T-helper 2 cell treated with Interferon-gamma antibody and Interleukin-4, amounts not matched to agents 5 μg/mL and 100 μg/mL, for 36 hours (primary cell): ENCODE results near the gene DOK7.

Experiments used
- DNase-seq: peaks from one replicate; pipeline ENCODE4 v3.0.0; 2021; ENCODE audit warnings: low spot score
- H3K27ac Mint-ChIP-seq: one replicate; pipeline ENCODE4 v1.8.0; 2021; ENCODE audit warnings: mild to moderate bottlenecking, mixed read lengths
- H3K27me3 Mint-ChIP-seq: one replicate; pipeline ENCODE4 v1.8.0; 2021; ENCODE audit warnings: low read depth, mixed read lengths
- H3K36me3 Mint-ChIP-seq: one replicate; pipeline ENCODE4 v1.8.0; 2021; ENCODE audit warnings: low read depth, mixed read lengths
- H3K4me1 Mint-ChIP-seq: one replicate; pipeline ENCODE4 v1.8.0; 2021; ENCODE audit warnings: low read depth, mixed read lengths
- H3K4me3 Mint-ChIP-seq: one replicate; pipeline ENCODE4 v1.8.0; 2022; ENCODE audit warnings: mild to moderate bottlenecking, moderate library complexity, mixed read lengths
- H3K9me3 Mint-ChIP-seq: one replicate; pipeline ENCODE4 v1.8.0; 2021; ENCODE audit warnings: mixed read lengths

Gene DOK7

DNA sequence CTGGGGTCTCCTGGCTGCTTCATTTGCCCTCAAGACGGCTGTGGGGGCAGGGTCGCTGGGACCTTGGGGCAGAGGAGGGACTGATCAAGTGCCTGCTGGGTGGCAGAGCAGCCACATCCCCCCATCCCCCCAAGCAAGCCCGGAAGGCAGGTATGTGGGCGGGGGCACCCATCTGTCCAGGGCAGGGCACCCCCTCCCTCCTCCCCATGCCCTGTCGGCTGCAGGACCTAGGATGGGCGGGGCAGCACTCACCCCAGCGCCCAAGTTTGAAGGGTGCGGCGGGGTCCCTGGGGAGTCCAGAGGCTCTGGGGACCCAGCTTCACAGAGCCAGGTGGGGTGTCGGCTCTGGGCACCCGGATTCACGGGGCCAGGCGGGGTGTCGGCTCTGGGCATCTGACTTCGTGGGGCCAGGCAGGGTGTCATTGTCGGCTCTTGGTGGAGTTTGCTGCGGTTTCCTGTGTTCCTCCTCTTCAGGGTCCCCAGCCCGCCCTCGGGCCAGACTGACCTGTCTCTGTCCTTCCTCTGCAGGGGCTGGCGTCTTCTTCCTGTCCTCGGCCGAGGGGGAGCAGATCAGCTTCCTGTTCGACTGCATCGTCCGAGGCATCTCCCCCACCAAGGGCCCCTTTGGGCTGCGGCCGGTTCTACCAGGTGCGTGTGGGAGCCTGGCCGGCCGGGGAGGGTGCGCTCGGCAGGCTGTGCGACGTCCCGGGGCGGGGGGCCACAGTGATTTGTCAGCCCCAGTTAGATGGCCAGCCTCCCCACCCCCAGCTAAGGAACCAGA is 22.1 kb downstream of the DOK7 start:
- H3K9me3 Mint-ChIP-seq = no peaks in the 10 kb centered on the region
- peaks cover 15% of the 10 kb centered on the region for H3K27me3 Mint-ChIP-seq
- DNase-seq = no peak
- H3K27ac Mint-ChIP-seq = no peak overlapping the region
- no peaks in the 10 kb centered on the region for H3K4me1 Mint-ChIP-seq
- no peak overlapping the region for H3K4me3 Mint-ChIP-seq
- H3K36me3 Mint-ChIP-seq = no peaks in the 10 kb centered on the region

- no peak overlapping the region for H3K27ac Mint-ChIP-seq
- H3K9me3 Mint-ChIP-seq = no peaks in the 10 kb centered on the region
- H3K4me3 Mint-ChIP-seq = no peak overlapping the region
- H3K27me3 Mint-ChIP-seq = peaks cover 14% of the 10 kb centered on the region
- DNase-seq = no peak
- H3K4me1 Mint-ChIP-seq = no peaks in the 10 kb centered on the region
- H3K36me3 Mint-ChIP-seq = no peaks in the 10 kb centered on the region
Measured at GRCh38 chr4:3485886-3486540, 22.9 kb downstream of the DOK7 start.

- Mint-ChIP-seq H3K36me3 (no peaks in the 10 kb centered on the region), H3K4me1 (no peaks in the 10 kb centered on the region), H3K9me3 (no peaks in the 10 kb centered on the region), H3K4me3 (no peak overlapping the region), H3K27me3 (peaks cover 15% of the 10 kb centered on the region), H3K27ac (no peak overlapping the region)
- DNase-seq = no peak
Measured at GRCh38 chr4:3486541-3487540, 23.7 kb downstream of the DOK7 start.

GRCh38 chr4:3487861-3488260 is 24.8 kb downstream of the DOK7 start:
- DNase-seq = no peak
- Mint-ChIP-seq H3K9me3 (no peaks in the 10 kb centered on the region), H3K4me3 (no peak overlapping the region), H3K36me3 (no peaks in the 10 kb centered on the region), H3K27me3 (peaks cover 14% of the 10 kb centered on the region), H3K4me1 (no peaks in the 10 kb centered on the region), H3K27ac (no peak overlapping the region)

GRCh38 chr4:3488820-3489219 is 25.7 kb downstream of the DOK7 start:
- H3K36me3 Mint-ChIP-seq = no peaks in the 10 kb centered on the region
- H3K4me1 Mint-ChIP-seq = no peaks in the 10 kb centered on the region
- DNase-seq = no peak
- H3K27me3 Mint-ChIP-seq = peaks cover 14% of the 10 kb centered on the region
- no peak overlapping the region for H3K27ac Mint-ChIP-seq
- H3K4me3 Mint-ChIP-seq = no peak overlapping the region
- H3K9me3 Mint-ChIP-seq = no peaks in the 10 kb centered on the region

DNA sequence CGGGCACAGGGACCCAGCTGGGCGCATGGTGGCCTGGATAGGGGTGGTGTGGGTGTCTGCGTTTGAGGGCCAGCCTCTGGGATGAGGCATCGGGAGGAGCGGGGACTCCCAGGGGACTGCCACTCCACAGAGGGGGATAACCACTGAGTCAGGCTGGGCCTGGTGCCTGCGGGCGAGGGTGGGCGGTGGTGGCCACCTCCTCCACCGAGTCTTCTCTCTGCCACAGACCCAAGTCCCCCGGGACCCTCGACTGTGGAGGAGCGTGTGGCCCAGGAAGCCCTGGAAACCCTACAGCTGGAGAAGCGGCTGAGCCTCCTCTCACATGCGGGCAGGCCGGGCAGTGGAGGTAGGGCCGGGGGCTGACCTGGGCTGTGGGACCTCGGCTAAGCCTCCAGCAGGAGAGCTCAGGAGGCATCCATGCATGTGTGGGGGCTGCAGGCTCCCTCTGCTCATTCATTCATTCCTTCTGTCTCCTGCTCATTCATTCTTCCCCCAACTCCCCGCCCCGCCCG is 26.4 kb downstream of the DOK7 start:
- peaks cover 14% of the 10 kb centered on the region for H3K27me3 Mint-ChIP-seq
- H3K4me1 Mint-ChIP-seq = no peaks in the 10 kb centered on the region
- H3K9me3 Mint-ChIP-seq = no peaks in the 10 kb centered on the region
- H3K27ac Mint-ChIP-seq = no peak overlapping the region
- H3K36me3 Mint-ChIP-seq = no peaks in the 10 kb centered on the region
- no peak overlapping the region for H3K4me3 Mint-ChIP-seq
- no peak for DNase-seq

GRCh38 chr4:3491681-3492405 is 28.7 kb downstream of the DOK7 start:
- Mint-ChIP-seq H3K4me3 (no peak overlapping the region), H3K27me3 (peaks cover 8% of the 10 kb centered on the region), H3K4me1 (no peaks in the 10 kb centered on the region), H3K9me3 (no peaks in the 10 kb centered on the region), H3K27ac (no peak overlapping the region), H3K36me3 (no peaks in the 10 kb centered on the region)
- DNase-seq = no peak

DNA sequence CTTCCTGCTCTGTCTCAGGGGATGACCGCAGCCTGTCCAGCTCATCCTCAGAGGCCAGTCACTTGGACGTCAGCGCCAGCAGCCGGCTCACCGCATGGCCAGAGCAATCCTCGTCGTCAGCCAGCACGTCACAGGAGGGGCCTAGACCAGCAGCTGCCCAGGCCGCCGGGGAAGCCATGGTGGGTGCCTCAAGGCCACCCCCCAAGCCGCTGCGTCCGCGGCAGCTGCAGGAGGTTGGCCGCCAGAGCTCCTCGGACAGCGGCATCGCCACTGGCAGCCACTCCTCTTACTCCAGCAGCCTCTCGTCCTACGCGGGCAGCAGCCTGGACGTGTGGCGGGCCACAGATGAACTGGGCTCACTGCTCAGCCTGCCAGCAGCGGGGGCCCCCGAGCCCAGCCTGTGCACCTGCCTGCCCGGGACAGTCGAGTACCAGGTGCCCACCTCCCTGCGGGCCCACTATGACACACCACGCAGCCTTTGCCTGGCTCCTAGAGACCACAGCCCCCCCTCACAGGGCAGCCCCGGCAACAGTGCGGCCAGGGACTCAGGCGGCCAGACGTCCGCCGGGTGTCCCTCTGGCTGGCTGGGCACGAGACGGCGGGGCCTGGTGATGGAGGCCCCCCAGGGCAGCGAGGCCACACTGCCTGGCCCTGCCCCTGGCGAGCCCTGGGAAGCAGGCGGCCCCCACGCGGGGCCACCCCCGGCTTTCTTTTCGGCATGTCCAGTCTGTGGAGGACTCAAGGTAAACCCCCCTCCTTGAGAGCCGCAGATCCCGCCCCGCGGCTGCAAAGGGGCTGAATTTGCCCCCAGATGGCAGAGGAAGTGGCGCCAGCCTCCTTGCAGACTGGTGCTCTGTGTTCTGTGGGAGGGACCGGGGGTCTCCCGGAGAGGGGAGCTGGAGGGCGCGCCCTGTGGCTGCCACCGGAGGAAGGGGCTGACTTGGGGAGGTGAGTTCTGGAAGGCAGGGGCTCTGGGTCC is 29.9 kb downstream of the DOK7 start:
- Mint-ChIP-seq H3K4me1 (no peaks in the 10 kb centered on the region), H3K4me3 (no peak overlapping the region), H3K36me3 (no peaks in the 10 kb centered on the region), H3K27me3 (peaks cover 7% of the 10 kb centered on the region), H3K27ac (no peak overlapping the region), H3K9me3 (no peaks in the 10 kb centered on the region)
- no peak for DNase-seq

DNA sequence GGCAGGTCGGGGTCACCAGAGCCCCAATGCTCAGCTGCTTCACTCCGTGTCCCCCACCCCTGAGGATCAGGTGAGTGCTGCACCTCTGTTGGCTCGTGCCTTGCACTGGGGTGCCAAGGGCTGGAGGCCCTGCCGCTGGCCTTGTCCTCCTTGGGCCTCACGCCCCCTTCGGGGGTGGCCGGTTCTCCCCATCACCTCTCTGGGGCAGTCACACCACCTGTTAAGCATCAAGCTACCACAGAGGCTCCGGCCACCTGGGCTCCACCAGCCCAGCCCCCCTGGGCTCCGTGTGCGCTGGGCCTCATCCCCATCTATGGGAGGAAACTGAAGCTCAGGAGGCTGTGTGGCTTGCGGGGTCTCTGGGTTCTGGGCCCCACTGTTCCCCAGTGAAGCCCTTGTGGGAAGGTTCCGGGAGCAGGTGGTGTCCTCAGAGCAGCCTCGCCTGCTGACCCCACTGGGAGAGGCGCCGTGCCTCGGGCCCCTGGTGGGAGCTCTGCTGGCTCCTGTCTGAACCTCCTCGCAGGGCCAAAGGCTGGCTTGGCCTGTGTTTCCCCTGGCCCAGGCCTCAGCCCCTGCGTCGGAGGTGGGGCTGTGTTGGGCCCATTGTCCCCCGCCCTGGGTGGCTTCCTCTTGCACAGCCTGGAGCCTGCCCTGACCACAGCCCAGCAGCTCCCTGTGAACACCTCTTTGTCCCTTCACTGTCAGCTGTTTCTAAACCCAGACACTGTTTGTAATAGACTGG is 30.8 kb downstream of the DOK7 start:
- DNase-seq = no peak
- Mint-ChIP-seq H3K27me3 (peaks cover 7% of the 10 kb centered on the region), H3K4me3 (no peak overlapping the region), H3K36me3 (no peaks in the 10 kb centered on the region), H3K4me1 (no peaks in the 10 kb centered on the region), H3K27ac (no peak overlapping the region), H3K9me3 (no peaks in the 10 kb centered on the region)

- Mint-ChIP-seq H3K4me3 (no peak overlapping the region), H3K27me3 (peaks cover 7% of the 10 kb centered on the region), H3K27ac (no peak overlapping the region), H3K9me3 (no peaks in the 10 kb centered on the region), H3K4me1 (no peaks in the 10 kb centered on the region), H3K36me3 (no peaks in the 10 kb centered on the region)
- DNase-seq = no peak
Measured at GRCh38 chr4:3494462-3494871, 31.4 kb downstream of the DOK7 start.

GRCh38 chr4:3495204-3495975 is 32.3 kb downstream of the DOK7 start:
- Mint-ChIP-seq H3K4me3 (no peak overlapping the region), H3K27me3 (peaks cover 7% of the 10 kb centered on the region), H3K4me1 (no peaks in the 10 kb centered on the region), H3K36me3 (no peaks in the 10 kb centered on the region), H3K27ac (no peak overlapping the region), H3K9me3 (no peaks in the 10 kb centered on the region)
- no peak for DNase-seq
